NCI-H69 (cell line): ENCODE results near the gene SH3BP2.

Source experiments
- DNase-seq: peaks from one replicate; lab custom pipeline; 2025; lab: John Stamatoyannopoulos, UW

The SH3BP2 gene

DNA sequence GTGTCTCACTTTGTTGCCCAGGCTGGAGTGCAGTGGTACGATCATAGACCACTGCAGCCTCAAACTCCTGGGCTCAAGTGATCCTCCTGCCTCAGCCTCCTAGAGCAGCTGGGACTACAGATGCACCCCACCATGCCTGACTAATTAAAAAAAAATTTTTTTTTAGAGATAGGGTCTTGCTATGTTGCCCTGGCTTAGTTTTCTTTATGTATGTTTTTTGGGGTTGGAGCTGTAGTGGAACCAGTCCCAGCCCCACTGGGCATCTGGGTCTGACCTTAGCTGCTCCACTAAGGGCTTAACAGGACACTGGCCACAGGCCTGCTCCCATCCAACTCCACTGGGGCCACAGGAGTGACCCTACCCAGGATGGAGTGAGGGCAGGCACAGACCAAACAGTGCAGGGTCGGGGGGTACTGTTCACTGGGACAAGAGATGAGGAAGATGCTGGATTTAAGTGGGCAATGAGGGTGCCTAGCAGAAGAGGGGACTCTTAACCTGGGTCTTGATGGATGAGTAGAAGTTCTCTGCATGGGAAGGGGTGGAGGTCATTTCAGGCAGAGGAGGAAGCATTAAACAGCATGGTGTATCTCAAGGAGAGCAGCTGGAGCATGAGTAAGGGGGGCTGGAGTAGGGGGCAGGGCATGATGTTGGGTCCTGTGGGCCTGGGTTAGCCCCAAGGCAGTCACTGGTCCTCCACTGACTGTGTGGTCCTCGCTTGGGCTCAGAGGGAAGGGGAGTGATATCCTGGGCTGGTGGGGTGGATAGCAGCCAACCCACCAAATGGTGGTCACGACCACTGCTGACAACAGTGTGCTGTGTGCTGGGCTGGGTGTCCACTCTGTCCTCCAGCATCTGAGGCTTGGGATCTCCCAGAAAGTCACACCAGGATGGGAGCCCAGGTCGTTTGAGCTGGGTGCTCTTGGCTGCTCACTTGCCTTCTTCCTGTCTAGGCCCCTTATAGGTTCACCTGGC is 26.6 kb downstream of the SH3BP2 start:
- no peak for DNase-seq

- DNase-seq = peak; percentile 77
Observed at GRCh38 chr4:2820216-2820982, 27.5 kb downstream of the SH3BP2 start.

DNA sequence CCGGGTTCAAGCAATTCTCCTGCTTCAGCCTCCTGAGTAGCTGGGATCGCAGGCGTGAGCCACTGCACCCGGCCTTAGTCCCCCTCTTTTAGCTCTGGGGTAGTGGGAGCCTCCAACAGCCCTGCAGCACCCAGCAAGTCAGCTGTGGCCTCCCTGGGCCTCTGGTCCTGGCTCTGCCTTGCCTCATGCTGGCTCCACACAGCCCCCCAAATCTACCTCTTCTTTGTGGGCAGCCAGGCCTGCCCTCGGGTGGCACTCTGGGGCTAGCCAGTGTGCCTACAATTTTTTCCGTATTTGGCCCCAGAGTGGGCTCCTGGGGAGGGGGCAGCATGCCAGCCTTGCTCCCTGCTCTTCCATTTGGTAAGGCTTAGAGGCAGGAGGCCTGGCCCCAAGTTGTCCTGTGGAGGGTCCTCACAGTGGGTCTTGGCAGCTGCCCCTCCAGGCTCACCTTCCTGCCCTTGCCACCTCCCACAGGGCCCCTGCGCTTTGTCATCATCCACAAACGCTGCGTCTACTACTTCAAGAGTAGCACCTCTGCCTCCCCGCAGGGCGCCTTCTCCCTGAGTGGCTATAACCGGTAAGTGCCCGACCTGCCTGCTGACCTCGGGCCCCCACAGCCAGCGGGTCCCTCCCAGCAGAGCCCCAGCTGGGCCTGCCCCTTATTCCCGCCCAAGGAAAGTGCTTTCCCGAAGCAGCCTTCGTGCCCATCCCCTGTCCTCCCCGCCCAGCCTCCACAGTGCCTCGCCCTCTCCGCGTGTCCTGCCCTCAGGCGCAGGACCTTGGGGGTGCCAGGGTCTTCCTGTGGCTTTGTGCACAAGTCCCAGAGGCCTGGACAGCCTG is 29.8 kb downstream of the SH3BP2 start:
- no peak for DNase-seq

DNA sequence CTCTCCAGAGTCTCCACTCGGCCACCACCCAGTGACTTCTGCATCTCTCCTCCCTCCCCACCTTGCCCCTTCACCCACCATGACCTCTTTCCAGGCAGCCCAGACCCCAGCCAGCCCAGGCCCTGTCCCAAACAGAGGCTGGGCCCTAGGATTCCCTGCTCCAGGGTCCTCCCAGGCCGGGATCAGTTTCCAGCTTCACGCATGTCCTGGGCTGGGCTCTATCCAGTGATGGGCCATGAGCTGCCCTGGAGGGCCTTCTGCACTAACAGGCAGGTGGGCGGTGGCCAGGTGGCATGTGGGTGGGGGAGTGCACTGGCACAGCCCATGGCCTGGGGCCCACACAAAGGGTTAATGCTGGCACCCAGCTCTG is 30.4 kb downstream of the SH3BP2 start:
- no peak for DNase-seq

DNA sequence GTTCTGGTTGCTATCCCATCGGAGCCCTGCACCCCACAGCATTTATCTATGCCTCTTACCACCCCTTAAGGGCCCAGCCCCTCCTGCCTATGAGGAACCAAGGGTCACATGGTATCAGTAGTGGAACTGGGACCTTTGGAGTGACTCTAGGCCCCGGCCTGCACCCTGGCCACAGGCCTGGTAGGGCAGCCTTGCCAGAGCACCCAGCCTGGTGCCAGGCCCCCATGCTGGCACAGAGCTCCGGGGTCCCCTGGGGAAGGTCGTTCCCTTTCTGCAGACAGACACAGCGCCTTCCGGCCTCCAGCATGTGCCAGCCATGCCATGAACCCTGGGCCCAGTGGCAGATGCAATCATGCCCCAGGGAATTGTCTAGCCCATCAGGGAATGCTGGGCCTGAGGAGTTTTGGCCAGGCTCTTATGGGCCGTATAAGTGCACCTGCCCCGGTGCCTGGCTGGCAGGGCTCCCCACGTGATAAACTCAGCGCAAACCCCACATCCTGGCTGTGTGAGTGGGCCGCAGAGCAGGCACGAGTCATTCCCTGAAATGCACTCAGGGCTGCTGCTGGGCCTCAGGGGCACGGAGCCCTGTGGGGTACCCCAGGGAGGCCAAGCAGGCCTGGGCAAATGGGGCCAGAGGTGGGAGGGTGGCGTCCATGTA is 30.9 kb downstream of the SH3BP2 start:
- no peak for DNase-seq

GRCh38 chr4:2824329-2824835 is 31.5 kb downstream of the SH3BP2 start:
- no peak for DNase-seq

GRCh38 chr4:2824836-2825381 is 32.0 kb downstream of the SH3BP2 start:
- no peak for DNase-seq

DNA sequence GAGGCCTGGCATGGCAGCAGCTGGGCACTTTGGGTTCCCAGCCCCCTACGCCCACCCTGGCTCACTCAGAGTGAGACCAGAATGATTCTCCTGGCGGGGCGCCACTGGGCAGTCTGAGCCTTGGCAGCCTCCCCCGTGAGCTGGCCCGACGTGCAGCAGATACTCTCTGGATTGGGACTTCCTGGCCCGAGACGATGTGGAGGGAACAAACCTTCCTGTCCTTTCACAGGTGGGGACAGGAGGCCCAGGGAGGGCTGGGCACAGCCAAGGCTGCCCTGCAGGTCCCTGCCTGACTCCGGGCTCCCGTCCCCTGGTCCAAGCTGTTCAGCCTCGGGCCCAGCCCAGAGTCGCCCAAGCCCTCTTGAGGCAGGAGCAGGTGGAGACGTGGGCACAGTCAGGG is 32.9 kb downstream of the SH3BP2 start:
- no peak for DNase-seq

GRCh38 chr4:2827071-2827873 is 34.4 kb downstream of the SH3BP2 start:
- no peak for DNase-seq

DNA sequence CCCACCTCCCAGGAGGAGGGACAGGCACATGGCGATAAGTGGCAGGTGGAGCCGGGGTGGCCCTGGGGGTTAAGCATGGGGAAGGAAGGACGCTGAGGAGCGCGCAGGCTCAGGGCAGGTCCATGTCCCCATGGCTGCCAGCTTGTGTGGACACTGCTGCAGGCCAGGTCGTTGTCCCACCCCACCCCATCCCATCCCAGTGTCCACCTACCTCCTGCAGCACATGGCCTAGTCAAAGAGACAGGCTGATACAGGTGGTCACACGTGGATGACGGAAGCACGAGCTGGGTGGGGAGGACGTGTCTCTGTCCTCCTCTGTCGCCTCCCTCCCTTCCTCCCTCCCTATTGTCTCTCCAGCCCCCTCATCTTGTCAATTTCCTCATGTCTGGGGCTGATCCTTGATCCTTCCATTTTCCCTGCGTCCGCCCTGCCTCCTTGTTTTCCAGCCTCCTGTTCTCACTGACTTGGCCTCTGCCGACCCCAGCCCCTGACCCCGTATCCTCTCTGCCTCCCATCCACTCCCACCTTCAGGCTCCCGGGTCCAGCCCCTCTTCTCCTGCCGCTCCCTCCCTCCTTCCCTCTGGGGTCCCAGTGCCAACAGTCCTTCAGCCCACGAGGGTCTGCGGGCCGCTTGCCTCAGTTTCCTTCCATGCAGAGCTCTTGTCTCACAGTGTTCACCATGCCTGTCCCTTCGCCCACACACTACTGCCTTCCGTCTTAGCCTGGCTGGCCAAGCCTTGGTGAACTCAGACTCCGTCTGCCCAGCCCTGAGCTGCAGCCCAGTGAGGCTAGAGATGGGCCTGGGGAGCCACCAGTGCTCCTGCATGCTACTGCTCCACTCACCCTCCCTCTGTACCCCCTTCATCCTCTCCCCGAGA is 35.2 kb downstream of the SH3BP2 start:
- no peak for DNase-seq

GRCh38 chr4:2828758-2829181 is 35.9 kb downstream of the SH3BP2 start:
- DNase-seq = no peak

GRCh38 chr4:2829321-2829932 is 36.5 kb downstream of the SH3BP2 start:
- no peak for DNase-seq

- no peak for DNase-seq
Observed at GRCh38 chr4:2829933-2830451, 37.1 kb downstream of the SH3BP2 start.

- DNase-seq = no peak
Observed at GRCh38 chr4:2830632-2831610, 38.0 kb downstream of the SH3BP2 start.

DNA sequence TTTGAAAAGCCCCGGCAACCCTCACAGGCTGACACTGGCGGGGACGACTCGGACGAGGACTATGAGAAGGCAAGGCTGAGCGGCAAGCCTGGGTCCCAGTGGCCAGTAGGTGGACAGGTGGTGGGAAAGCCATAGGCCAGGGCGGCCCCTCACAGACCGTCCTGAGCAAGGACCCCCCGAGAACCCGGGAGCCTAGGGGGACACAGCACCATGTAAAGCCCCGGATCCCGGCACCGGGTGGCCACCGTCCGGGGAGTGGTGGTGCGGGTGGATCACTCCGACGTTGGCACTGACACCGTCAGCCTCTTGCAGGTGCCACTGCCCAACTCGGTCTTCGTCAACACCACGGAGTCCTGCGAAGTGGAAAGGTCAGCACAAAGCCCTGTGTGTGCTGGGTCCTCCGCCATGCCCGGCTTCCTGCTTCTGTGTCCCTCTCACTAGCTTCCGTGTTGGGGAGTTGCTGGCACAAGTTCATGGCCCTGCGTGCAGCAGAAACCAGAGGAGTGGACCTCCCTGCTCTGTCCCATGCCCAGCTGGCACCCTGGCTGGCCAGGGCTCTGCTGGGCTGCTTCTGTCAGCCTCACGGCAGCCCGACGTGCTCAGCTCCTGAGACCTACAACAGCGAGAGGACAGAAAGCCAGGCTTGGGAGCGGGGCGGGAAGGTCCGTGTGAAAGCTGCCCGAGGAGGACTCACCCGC is 38.9 kb downstream of the SH3BP2 start:
- DNase-seq = no peak

DNA sequence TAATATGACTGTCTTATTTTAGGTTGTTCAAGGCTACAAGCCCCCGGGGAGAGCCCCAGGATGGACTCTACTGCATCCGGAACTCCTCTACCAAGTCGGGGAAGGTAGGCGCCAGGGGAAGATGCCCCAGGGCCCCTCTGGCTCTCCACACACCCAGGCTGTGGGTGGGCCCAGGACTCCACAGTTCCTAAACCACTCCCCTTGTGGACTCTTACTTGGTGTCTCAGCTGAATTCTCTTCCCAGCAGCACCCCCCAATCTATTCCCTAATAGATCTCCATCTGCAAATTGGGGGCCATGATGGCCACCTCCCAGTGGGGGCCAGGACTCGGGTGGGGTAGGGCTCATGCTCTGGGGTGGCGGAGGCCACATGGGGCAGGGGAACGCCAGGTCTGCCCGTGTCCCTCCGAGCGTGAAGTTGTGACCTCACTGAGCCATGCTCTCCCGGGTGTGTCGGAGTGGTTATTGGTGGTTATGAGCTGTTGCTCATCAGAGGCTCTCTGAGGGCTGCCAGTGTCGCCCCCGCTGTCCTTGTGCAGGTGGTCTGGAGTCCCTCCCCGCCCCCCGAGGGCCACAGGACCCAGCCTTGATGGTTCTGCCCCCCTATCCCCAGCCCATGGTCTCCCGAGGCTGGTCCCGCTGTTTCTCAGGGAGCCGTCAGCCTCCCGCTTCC is 39.6 kb downstream of the SH3BP2 start:
- DNase-seq = no peak
